A673 (cell line): ENCODE results near the gene SLC30A2.

ENCODE experiments used
- EZH2 ChIP-seq: fragments of 200-600 bp; sonication (generic); IDR thresholded peaks from 2 replicates; pipeline ENCODE4 v1.6.1; 2017; ENCODE audit warnings: borderline replicate concordance, low read depth, mild to moderate bottlenecking, mixed read lengths, antibody characterized with exemption, low read length; ENCODE audit not compliant: poor library complexity, severe bottlenecking
- TF ChIP-seq, protein P1 (sequence below): fragments of 300-800, 200-600 bp; sonication (generic); conservative IDR thresholded peaks from 2 replicates; pipeline ENCODE4 v1.5.1; 2017; ENCODE audit warnings: low read depth, mild to moderate bottlenecking, antibody characterized with exemption, low read length, moderate library complexity, mixed read lengths

DNA sequence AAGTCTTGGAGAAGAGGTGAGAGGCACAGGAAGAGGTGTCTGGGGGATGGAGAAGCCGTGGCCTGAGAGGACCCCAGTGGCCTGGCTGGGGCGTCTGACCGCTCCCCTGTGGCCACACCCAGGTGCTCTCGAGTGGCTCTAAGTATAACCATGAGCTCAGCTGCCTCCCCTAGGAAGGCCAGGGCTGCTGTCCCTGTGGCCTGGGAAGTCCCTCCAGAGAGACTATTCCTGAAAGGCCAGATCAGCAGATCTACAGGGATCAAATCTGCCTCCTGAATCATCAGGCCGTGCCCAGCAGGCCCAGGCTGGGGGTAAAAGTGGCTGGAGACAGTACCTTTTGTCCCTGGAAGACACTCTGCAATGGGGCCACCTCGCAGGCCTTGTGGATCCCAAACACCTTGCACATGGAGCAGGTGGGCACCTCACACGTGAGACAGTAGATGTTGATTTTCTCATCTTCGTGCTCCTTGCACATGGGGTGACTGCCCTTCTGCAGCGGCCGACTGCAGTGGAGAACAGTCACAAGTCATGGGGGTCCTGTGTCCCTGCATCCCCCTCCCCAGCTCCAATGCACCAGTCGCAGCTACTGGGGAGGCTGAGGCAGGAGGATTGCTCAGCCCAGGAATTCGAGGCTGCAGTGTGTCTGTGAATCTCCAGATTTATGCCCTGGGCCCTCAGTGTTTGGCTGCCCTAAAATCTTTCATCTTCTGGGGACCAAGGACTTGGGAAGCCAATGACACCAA is 15.1 kb upstream of the SLC30A2 start:
- TF ChIP-seq, protein P1, sequence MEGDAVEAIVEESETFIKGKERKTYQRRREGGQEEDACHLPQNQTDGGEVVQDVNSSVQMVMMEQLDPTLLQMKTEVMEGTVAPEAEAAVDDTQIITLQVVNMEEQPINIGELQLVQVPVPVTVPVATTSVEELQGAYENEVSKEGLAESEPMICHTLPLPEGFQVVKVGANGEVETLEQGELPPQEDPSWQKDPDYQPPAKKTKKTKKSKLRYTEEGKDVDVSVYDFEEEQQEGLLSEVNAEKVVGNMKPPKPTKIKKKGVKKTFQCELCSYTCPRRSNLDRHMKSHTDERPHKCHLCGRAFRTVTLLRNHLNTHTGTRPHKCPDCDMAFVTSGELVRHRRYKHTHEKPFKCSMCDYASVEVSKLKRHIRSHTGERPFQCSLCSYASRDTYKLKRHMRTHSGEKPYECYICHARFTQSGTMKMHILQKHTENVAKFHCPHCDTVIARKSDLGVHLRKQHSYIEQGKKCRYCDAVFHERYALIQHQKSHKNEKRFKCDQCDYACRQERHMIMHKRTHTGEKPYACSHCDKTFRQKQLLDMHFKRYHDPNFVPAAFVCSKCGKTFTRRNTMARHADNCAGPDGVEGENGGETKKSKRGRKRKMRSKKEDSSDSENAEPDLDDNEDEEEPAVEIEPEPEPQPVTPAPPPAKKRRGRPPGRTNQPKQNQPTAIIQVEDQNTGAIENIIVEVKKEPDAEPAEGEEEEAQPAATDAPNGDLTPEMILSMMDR = no peak
- no peak for TF ChIP-seq EZH2
